Glomerular visceral epithelial cell (primary cell): ENCODE data around the gene ARHGEF4.

Source experiments
- DNase-seq: peaks from one replicate; pipeline ENCODE4 v3.0.0-alpha.2; 2016; ENCODE audit errors: extremely low spot score

ARHGEF4 gene

GRCh38 chr2:130834091-130834930 is 2.4 kb upstream of the ARHGEF4 start:
- peak; percentile 62 for DNase-seq

GRCh38 chr2:130834931-130835765 is 1.6 kb upstream of the ARHGEF4 start:
- DNase-seq: no peak

GRCh38 chr2:130835766-130836015 is 1.0 kb upstream of the ARHGEF4 start:
- DNase-seq: no peak

GRCh38 chr2:130837175-130837810 is 579 bp downstream of the ARHGEF4 start:
- DNase-seq: no peak

GRCh38 chr2:130837811-130838565 is 1.3 kb downstream of the ARHGEF4 start:
- DNase-seq: no peak

- no peak for DNase-seq
These were observed 2.5 kb downstream of the ARHGEF4 start for GRCh38 chr2:130839011-130839780.

- DNase-seq: no peak
These were observed 3.8 kb downstream of the ARHGEF4 start for GRCh38 chr2:130840506-130840905.

- DNase-seq: no peak
These were observed 5.1 kb downstream of the ARHGEF4 start for GRCh38 chr2:130841741-130842365.

- DNase-seq: no peak
These were observed 6.1 kb downstream of the ARHGEF4 start for GRCh38 chr2:130842770-130843169.

GRCh38 chr2:130843321-130843985 is 6.7 kb downstream of the ARHGEF4 start:
- DNase-seq: no peak

GRCh38 chr2:130844161-130844560 is 7.4 kb downstream of the ARHGEF4 start:
- DNase-seq: no peak

- DNase-seq: no peak
These were observed 8.9 kb downstream of the ARHGEF4 start for GRCh38 chr2:130845505-130846085.

- DNase-seq: no peak
These were observed 9.5 kb downstream of the ARHGEF4 start for GRCh38 chr2:130846233-130846632.

- peak; percentile 55 for DNase-seq
These were observed 10.1 kb downstream of the ARHGEF4 start for GRCh38 chr2:130846686-130847375.

- no peak for DNase-seq
These were observed 11.2 kb downstream of the ARHGEF4 start for GRCh38 chr2:130847776-130848525.

- DNase-seq: no peak
These were observed 12.0 kb downstream of the ARHGEF4 start for GRCh38 chr2:130848526-130849210.

- no peak for DNase-seq
These were observed 13.4 kb downstream of the ARHGEF4 start for GRCh38 chr2:130849896-130850787.
